Neural cell (in vitro differentiated cells): ENCODE results near the gene CCNJL. TPM values are rescaled to one million over a fixed set of nuclear protein-coding genes. Genes with fewer than 3 reads are reported as not detected.
"Not testable (repeated sequence)": the region's sequence is repeated elsewhere in the genome, so short reads cannot be mapped to it uniquely, and the experiment has no call there.

Experiments
- H2AFZ ChIP-seq: fragments of 200-600, 300-800 bp; sonication (generic), shearing (Covaris generic); 2 replicates; pipeline ENCODE4 v1.6.0; 2014; ENCODE audit warnings: low read depth, mild to moderate bottlenecking, antibody characterized with exemption, low read length, moderate library complexity
- H3F3A ChIP-seq: fragments of 200-600 bp; shearing (Covaris generic); 2 replicates; pipeline ENCODE4 v1.6.1; 2016; ENCODE audit warnings: mild to moderate bottlenecking, moderate library complexity, mixed read lengths, antibody characterized with exemption, low read length; ENCODE audit not compliant: insufficient read depth, poor library complexity, severe bottlenecking
- H3K27ac ChIP-seq: fragments of 200-600, 300-800 bp; sonication (generic), shearing (Covaris generic); 2 replicates; pipeline ENCODE4 v1.5.1; 2014; ENCODE audit warnings: mild to moderate bottlenecking, low read length, moderate library complexity
- H3K27me3 ChIP-seq: fragments of 300-800, 200-600 bp; sonication (generic), shearing (Covaris generic); 2 replicates; pipeline ENCODE4 v1.6.0; 2014; ENCODE audit warnings: mild to moderate bottlenecking, low read depth, low read length, moderate library complexity; ENCODE audit not compliant: insufficient read depth
- H3K36me3 ChIP-seq: fragments of 300-800, 200-600 bp; sonication (generic), shearing (Covaris generic); 2 replicates; pipeline ENCODE4 v1.5.1; 2014; ENCODE audit warnings: mild to moderate bottlenecking, antibody characterized with exemption, low read length, moderate library complexity; ENCODE audit not compliant: insufficient read depth
- H3K4me2 ChIP-seq: fragments of 300-800, 200-600 bp; sonication (generic), shearing (Covaris generic); 2 replicates; pipeline ENCODE4 v1.6.0; 2014; ENCODE audit warnings: mild to moderate bottlenecking, low read length
- H3K4me3 ChIP-seq: fragments of 300-800, 200-600 bp; sonication (generic), shearing (Covaris generic); 2 replicates; pipeline ENCODE4 v1.5.1; 2014; ENCODE audit warnings: mild to moderate bottlenecking, low read length, moderate library complexity
- H3K79me2 ChIP-seq: fragments of 200-600 bp; shearing (Covaris generic); replicated peaks from 2 replicates; pipeline ENCODE4 v1.6.0; 2014; ENCODE audit warnings: mild to moderate bottlenecking, low read length, moderate library complexity; ENCODE audit not compliant: insufficient read depth
- H3K9ac ChIP-seq: fragments of 300-800, 200-600 bp; sonication (generic), shearing (Covaris generic); 2 replicates; pipeline ENCODE4 v1.6.1; 2016; ENCODE audit warnings: mild to moderate bottlenecking, low read length, mixed read lengths
- H3K9me2 ChIP-seq: fragments of 200-600 bp; shearing (Covaris generic); 2 replicates; pipeline ENCODE4 v1.6.1; 2016; ENCODE audit warnings: mild to moderate bottlenecking, low read length, mixed read lengths; ENCODE audit not compliant: insufficient read depth
- H3K9me3 ChIP-seq: fragments of 200-600, 300-800 bp; sonication (generic), shearing (Covaris generic); 2 replicates; pipeline ENCODE4 v1.6.1; 2016; ENCODE audit warnings: mild to moderate bottlenecking, mixed run types, low read length, moderate library complexity, mixed read lengths
- H4K20me1 ChIP-seq: fragments of 200-600 bp; shearing (Covaris generic); 2 replicates; pipeline ENCODE4 v1.6.1; 2016; ENCODE audit warnings: mild to moderate bottlenecking, mixed run types; ENCODE audit not compliant: insufficient read depth
- CTCF ChIP-seq: fragments of 450-650 bp; IDR thresholded peaks from 2 replicates; pipeline ENCODE4 v1.5.1; 2014; ENCODE audit warnings: antibody characterized with exemption, mild to moderate bottlenecking, moderate library complexity; ENCODE audit not compliant: poor library complexity, severe bottlenecking
- EP300 ChIP-seq: fragments of 450-650 bp; conservative IDR thresholded peaks from 2 replicates; pipeline ENCODE4 v1.6.1; 2014; ENCODE audit warnings: antibody characterized with exemption, mild to moderate bottlenecking, moderate library complexity; ENCODE audit not compliant: poor library complexity, severe bottlenecking
- EZH2 ChIP-seq: fragments of 200-600, 300-800 bp; shearing (Covaris generic), sonication (generic); IDR thresholded peaks from 2 replicates; pipeline ENCODE4 v1.6.1; 2014; ENCODE audit warnings: antibody characterized with exemption, low read length, borderline replicate concordance, mild to moderate bottlenecking; ENCODE audit not compliant: insufficient read depth, poor library complexity, severe bottlenecking
- MXI1 ChIP-seq: fragments of 450-650 bp; conservative IDR thresholded peaks from 2 replicates; pipeline ENCODE4 v1.6.1; 2014; ENCODE audit warnings: antibody characterized with exemption, mild to moderate bottlenecking; ENCODE audit not compliant: poor library complexity, severe bottlenecking
- POLR2AphosphoS5 ChIP-seq: IDR thresholded peaks from 2 replicates; pipeline ENCODE4 v1.6.1; 2012
- RAD21 ChIP-seq: fragments of 450-650 bp; conservative IDR thresholded peaks from 2 replicates; pipeline ENCODE4 v1.6.1; 2014; ENCODE audit warnings: antibody characterized with exemption, mild to moderate bottlenecking, moderate library complexity
- SMC3 ChIP-seq: fragments of 450-650 bp; conservative IDR thresholded peaks from 2 replicates; pipeline ENCODE4 v1.6.1; 2014; ENCODE audit warnings: antibody characterized with exemption, mild to moderate bottlenecking, moderate library complexity; ENCODE audit not compliant: poor library complexity
- TAF1 ChIP-seq: IDR thresholded peaks from 2 replicates; pipeline ENCODE4 v1.6.1; 2012; ENCODE audit warnings: low read depth
- polyA plus RNA-seq: library from polyadenylated mRNA; depleted of rRNA; stranded (reverse); fragments of >200 nt; gene quantifications from 2 replicates; pipeline ENCODE4 v1.2.3, GENCODE V29; 2014

The CCNJL gene
- polyA plus RNA-seq, 1 donor from 2014 or later, result 0.84 TPM

- Histone ChIP-seq H3K4me2 (no peak overlapping the region), H3K79me2 (no peaks in the 10 kb centered on the region), H3K9ac (no peak overlapping the region), H3K27me3 (no peaks in the 10 kb centered on the region), H4K20me1 (no peaks in the 10 kb centered on the region), H2AFZ (no peak overlapping the region), H3K9me3 (no peaks in the 10 kb centered on the region), H3K4me3 (no peak overlapping the region), H3F3A (no peaks in the 10 kb centered on the region), H3K9me2 (no peaks in the 10 kb centered on the region), H3K27ac (no peak overlapping the region), H3K36me3 (no peaks in the 10 kb centered on the region)
- TF ChIP-seq SMC3, result no peak
- no peak for TF ChIP-seq RAD21
- no peak for TF ChIP-seq EP300
- no peak for TF ChIP-seq MXI1
- no peak for TF ChIP-seq CTCF
- no peak for TF ChIP-seq POLR2AphosphoS5
Observed at GRCh38 chr5:160339406-160340130, 27.2 kb upstream of the CCNJL start.

- H3K9me3 ChIP-seq, H3K79me2 ChIP-seq, H3K4me3 ChIP-seq: not testable (repeated sequence)
Observed at GRCh38 chr5:160334716-160335115, 22.4 kb upstream of the CCNJL start.

GRCh38 chr5:160333721-160334120, 21.4 kb upstream of the CCNJL start:
- Histone ChIP-seq H3K36me3 (no peaks in the 10 kb centered on the region), H3K4me3 (no peak overlapping the region), H3K27me3 (no peaks in the 10 kb centered on the region), H3K79me2 (no peaks in the 10 kb centered on the region), H3K9me3 (no peaks in the 10 kb centered on the region), H4K20me1 (no peaks in the 10 kb centered on the region), H3K27ac (no peak overlapping the region), H3K4me2 (no peak overlapping the region), H3K9me2 (no peaks in the 10 kb centered on the region), H3K9ac (no peak overlapping the region), H3F3A (no peaks in the 10 kb centered on the region), H2AFZ (no peak overlapping the region)
- no peak for TF ChIP-seq POLR2AphosphoS5
- TF ChIP-seq RAD21, result no peak
- no peak for TF ChIP-seq EP300
- TF ChIP-seq TAF1, result no peak
- no peak for TF ChIP-seq SMC3
- no peak for TF ChIP-seq EZH2

More at GRCh38 chr5:160334716-160335115, 22.4 kb upstream of the CCNJL start:
- not testable (repeated sequence) for H3K9ac ChIP-seq, H3F3A ChIP-seq, H3K36me3 ChIP-seq, H2AFZ ChIP-seq, H4K20me1 ChIP-seq, H3K27ac ChIP-seq, H3K9me2 ChIP-seq, H3K4me2 ChIP-seq, H3K27me3 ChIP-seq
